T47D (cell line): ENCODE measurements around the gene METTL6.

Experiments
- DNase-seq, 2 experiments: peaks; one replicate each; pipeline versions ENCODE4 v3.0.0 to v3.0.0-alpha.2; 2011 to 2012; ENCODE audit warnings: low read depth in 1 of 2, low spot score in 1 of 2
- JUND ChIP-seq: IDR thresholded peaks from 2 replicates; pipeline ENCODE4 v1.6.1; 2012; ENCODE audit warnings: low read depth
- in situ Hi-C: cut with HindIII; loops from 2 replicates; pipeline ENCODE4 v1.10.0; 2016; ENCODE audit warnings: low sequenced_read_pairs, low pct_unique_long_range_greater_than_20kb

Gene METTL6

GRCh38 chr3:15361494-15362214, 65.7 kb downstream of the METTL6 start:
- no peak for TF ChIP-seq JUND
- no peak for DNase-seq
- in situ Hi-C loops, result no loop called here

- no peak for DNase-seq
- TF ChIP-seq JUND, result no peak
- in situ Hi-C loops, result no loop called here
Observed at GRCh38 chr3:15360788-15361493, 66.4 kb downstream of the METTL6 start.
